Suppressor macrophage (primary cell): ENCODE results near the gene TIMM10B.

ENCODE experiments used
- DNase-seq, 4 experiments: peaks; one replicate each; pipeline ENCODE4 v3.0.0-alpha.2; 2020 to 2022
- total RNA-seq, 17 experiments: gene quantifications; one replicate each; lab custom pipeline; 2026; ENCODE audit warnings: mixed read lengths in 6 of 17, inconsistent platforms in 3 of 17; lab: John Stamatoyannopoulos, UW

Gene TIMM10B
- total RNA-seq = 8.5 to 52.2 (median 29.1) reads per million in 17 experiments

- peak; percentile 99 to 100 (median 99) for DNase-seq
Observed at GRCh38 chr11:6481012-6481923, at the start of gene TIMM10B, which contains the start of gene ARFIP2. Gene TIMM10B (plus strand): TSS chr11:6481501. CDS start chr11:6481517, 16 bp downstream. Gene ARFIP2 (minus strand): TSS chr11:6481331. CDS start chr11:6480421, 910 bp downstream.

- DNase-seq = no peak
Observed at GRCh38 chr11:6431861-6432260, 49.4 kb upstream of the TIMM10B start.

GRCh38 chr11:6433998-6434660 lies 47.2 kb upstream of the TIMM10B start:
- no peak for DNase-seq

GRCh38 chr11:6437423-6437822 lies 43.9 kb upstream of the TIMM10B start:
- DNase-seq = no peak

GRCh38 chr11:6437993-6438392 lies 43.3 kb upstream of the TIMM10B start:
- peak; percentile 64 to 88 (median 78) for DNase-seq

- peak; percentile 82 to 91 (median 86) for DNase-seq
Observed at GRCh38 chr11:6438979-6439571, 42.2 kb upstream of the TIMM10B start.

- DNase-seq = no peak
Observed at GRCh38 chr11:6440906-6441358, 40.4 kb upstream of the TIMM10B start, which contains the start of gene HPX. Gene HPX (minus strand): TSS chr11:6440987. CDS start chr11:6440963, 24 bp downstream.

- no peak for DNase-seq
Observed at GRCh38 chr11:6442441-6442840, 38.9 kb upstream of the TIMM10B start.

- peak; percentile 66 to 81 (median 74) for DNase-seq
Observed at GRCh38 chr11:6443269-6444003, 37.9 kb upstream of the TIMM10B start.

- no peak for DNase-seq
Observed at GRCh38 chr11:6448574-6448973, 32.7 kb upstream of the TIMM10B start.

- DNase-seq = no peak
Observed at GRCh38 chr11:6452219-6452618, 29.1 kb upstream of the TIMM10B start.

GRCh38 chr11:6453152-6453551 lies 28.1 kb upstream of the TIMM10B start:
- no peak for DNase-seq

- no peak for DNase-seq
Observed at GRCh38 chr11:6455070-6455469, 26.2 kb upstream of the TIMM10B start.

- DNase-seq = no peak
Observed at GRCh38 chr11:6456361-6457073, 24.8 kb upstream of the TIMM10B start.

- no peak for DNase-seq
Observed at GRCh38 chr11:6457581-6458320, 23.6 kb upstream of the TIMM10B start.

GRCh38 chr11:6458352-6459098 lies 22.8 kb upstream of the TIMM10B start:
- no peak for DNase-seq

- no peak for DNase-seq
Observed at GRCh38 chr11:6459099-6459450, 22.2 kb upstream of the TIMM10B start.

- peak; percentile 79 to 87 (median 86) for DNase-seq
Observed at GRCh38 chr11:6468712-6469495, 12.4 kb upstream of the TIMM10B start.

- no peak for DNase-seq
Observed at GRCh38 chr11:6469599-6469998, 11.7 kb upstream of the TIMM10B start.
